Epithelial cell of proximal tubule (primary cell): ENCODE data around the gene PHF23. TPM values are rescaled to one million over a fixed set of nuclear protein-coding genes. Genes with fewer than 3 reads are reported as not detected.

Experiments
- DNase-seq: peaks from one replicate; pipeline ENCODE4 v3.0.0-alpha.2; 2011; ENCODE audit warnings: low read depth
- H3K4me3 ChIP-seq: 2 replicates; pipeline ENCODE4 v1.5.1; 2011; ENCODE audit warnings: low read depth, mild to moderate bottlenecking, low read length
- CTCF ChIP-seq: conservative IDR thresholded peaks from 2 replicates; pipeline ENCODE4 v1.5.1; 2012; ENCODE audit warnings: low read depth, mild to moderate bottlenecking, low read length
- total RNA-seq: library from RNA; depleted of rRNA; stranded (reverse); fragments of >200 nt; gene quantifications from 2 replicates; pipeline ENCODE4 v1.2.3, GENCODE V29; 2015

The PHF23 gene
- total RNA-seq, 1 donor from 2014 or later, result 27.1 TPM

- TF ChIP-seq CTCF, result no peak
- no peak overlapping the region for H3K4me3 ChIP-seq
- DNase-seq, result no peak
These were observed 16.9 kb downstream of the PHF23 start for GRCh38 chr17:7222093-7222971.

GRCh38 chr17:7221278-7222092, 17.8 kb downstream of the PHF23 start:
- no peak for DNase-seq
- H3K4me3 ChIP-seq, result peak overlapping the region; percentile 66
- TF ChIP-seq CTCF, result no peak

GRCh38 chr17:7220593-7221277, 18.5 kb downstream of the PHF23 start:
- no peak for DNase-seq
- peak; percentile 74 for TF ChIP-seq CTCF
- peak overlapping the region; percentile 66 for H3K4me3 ChIP-seq

GRCh38 chr17:7219812-7220592, 19.3 kb downstream of the PHF23 start, which contains the start of the genes ACADVL and DLG4:
TSS of gene ACADVL (plus strand) at chr17:7219938. CDS start at chr17:7219985, 47 bp downstream.
TSS of gene DLG4 (minus strand) at chr17:7219836.
- H3K4me3 ChIP-seq, result peak within 1 kb of the TSS; percentile 66
- peak; percentile 67 for DNase-seq
- no peak for TF ChIP-seq CTCF

- DNase-seq, result no peak
- peak overlapping the region; percentile 66 for H3K4me3 ChIP-seq
- TF ChIP-seq CTCF, result no peak
These were observed 19.9 kb downstream of the PHF23 start for GRCh38 chr17:7219229-7219811.

- H3K4me3 ChIP-seq, result peak overlapping the region; percentile 66
- no peak for TF ChIP-seq CTCF
- no peak for DNase-seq
These were observed 20.5 kb downstream of the PHF23 start for GRCh38 chr17:7218758-7219157.
